22Rv1 (cell line): ENCODE data around the gene S1PR2.
"Not testable (repeated sequence)": the region's sequence is repeated elsewhere in the genome, so short reads cannot be mapped to it uniquely, and the experiment has no call there.

Source experiments
- H3K27ac ChIP-seq: fragments of 450-650 bp; 2 replicates; pipeline ENCODE4 v1.5.1; 2017
- ZFX ChIP-seq: fragments of 450-650 bp; IDR thresholded peaks from 2 replicates; pipeline ENCODE4 v1.6.1; 2017; ENCODE audit warnings: antibody characterized with exemption, borderline replicate concordance
- TF ChIP-seq, protein P1 (sequence below): fragments of 450-650 bp; IDR thresholded peaks from 2 replicates; pipeline ENCODE4 v1.5.1; 2017; ENCODE audit warnings: mild to moderate bottlenecking

S1PR2 gene

DNA sequence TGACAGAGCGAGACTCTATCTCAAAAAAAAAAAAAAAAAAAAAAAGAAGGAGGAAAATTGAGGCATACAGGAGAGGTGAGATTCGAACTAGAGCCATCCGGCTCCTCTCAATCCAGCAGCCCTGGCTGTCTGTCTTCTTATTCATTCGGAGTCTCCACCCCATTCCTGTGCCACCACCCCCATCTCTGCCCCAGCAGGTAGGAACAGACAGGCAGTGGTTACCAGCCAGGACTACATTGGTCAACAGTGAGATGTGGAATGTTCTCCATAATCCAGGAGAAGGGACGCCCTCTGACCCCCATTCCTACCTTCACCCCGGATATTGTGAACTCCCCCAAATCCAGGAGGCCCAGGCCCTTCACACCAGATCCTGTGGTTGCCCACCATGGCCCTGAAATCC, 6.6 kb upstream of the S1PR2 start:
- no peak overlapping the region for H3K27ac ChIP-seq
- TF ChIP-seq, protein P1, sequence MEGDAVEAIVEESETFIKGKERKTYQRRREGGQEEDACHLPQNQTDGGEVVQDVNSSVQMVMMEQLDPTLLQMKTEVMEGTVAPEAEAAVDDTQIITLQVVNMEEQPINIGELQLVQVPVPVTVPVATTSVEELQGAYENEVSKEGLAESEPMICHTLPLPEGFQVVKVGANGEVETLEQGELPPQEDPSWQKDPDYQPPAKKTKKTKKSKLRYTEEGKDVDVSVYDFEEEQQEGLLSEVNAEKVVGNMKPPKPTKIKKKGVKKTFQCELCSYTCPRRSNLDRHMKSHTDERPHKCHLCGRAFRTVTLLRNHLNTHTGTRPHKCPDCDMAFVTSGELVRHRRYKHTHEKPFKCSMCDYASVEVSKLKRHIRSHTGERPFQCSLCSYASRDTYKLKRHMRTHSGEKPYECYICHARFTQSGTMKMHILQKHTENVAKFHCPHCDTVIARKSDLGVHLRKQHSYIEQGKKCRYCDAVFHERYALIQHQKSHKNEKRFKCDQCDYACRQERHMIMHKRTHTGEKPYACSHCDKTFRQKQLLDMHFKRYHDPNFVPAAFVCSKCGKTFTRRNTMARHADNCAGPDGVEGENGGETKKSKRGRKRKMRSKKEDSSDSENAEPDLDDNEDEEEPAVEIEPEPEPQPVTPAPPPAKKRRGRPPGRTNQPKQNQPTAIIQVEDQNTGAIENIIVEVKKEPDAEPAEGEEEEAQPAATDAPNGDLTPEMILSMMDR = no peak
- no peak for TF ChIP-seq ZFX

DNA sequence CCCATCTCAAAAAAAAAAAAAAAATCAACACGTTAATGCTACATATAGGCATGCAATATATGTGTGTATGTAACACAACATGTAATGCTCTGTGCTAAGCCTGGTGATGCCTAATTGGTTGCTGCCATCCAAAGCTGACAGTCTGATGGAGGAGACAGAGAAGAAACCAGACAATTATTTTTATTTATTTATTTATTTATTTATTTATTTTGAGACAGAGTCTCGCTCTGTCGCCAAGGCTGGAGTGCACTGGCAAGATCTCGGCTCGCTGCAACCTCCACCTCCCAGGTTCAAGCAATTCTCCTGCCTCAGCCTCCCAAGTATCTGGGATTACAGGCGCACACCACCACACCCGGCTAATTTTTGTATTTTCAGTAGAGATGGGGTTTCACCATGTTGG, 4.3 kb upstream of the S1PR2 start:
- not testable (repeated sequence) for H3K27ac ChIP-seq

DNA sequence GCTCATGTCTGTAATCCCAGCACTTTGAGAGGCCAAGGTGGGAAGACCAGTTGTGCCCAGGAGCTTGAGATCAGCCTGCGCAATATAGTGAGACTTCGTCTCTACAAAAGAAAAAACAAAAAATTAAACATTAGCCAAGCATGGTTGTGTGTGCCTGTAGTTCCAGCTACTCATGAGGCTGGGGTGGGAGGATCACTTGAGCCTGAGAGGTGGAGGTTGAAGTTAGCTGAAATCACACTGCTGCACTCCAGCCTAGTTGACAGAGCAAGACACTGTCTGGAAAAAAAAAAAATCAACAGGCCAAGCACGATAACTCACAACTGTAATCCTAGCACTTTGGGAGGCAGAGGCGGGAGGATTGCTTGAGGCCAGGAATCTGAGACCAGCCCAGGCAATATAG, 3.9 kb upstream of the S1PR2 start:
- no peak overlapping the region for H3K27ac ChIP-seq
- no peak for TF ChIP-seq ZFX

DNA sequence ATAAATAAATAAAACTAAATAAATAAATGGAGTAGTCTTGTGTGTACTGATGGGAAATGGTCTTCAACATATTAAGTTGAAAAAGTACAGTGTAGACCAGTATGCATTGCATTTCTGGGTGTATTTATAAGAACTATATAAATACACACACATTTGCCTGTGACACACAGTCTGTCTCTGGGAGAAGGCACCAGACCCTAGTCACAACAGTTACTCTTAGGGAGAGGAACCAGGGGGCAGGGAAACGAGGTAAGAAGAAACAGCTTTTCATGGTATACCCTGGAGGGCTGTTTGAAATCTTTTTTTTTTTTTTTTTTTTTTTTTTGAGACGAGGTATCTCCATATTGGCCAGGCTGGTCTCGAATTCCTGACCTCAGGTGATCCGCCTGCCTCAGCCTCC, 2.8 kb upstream of the S1PR2 start:
- TF ChIP-seq, protein P1 = no peak
- TF ChIP-seq ZFX = no peak
- H3K27ac ChIP-seq = no peak overlapping the region

DNA sequence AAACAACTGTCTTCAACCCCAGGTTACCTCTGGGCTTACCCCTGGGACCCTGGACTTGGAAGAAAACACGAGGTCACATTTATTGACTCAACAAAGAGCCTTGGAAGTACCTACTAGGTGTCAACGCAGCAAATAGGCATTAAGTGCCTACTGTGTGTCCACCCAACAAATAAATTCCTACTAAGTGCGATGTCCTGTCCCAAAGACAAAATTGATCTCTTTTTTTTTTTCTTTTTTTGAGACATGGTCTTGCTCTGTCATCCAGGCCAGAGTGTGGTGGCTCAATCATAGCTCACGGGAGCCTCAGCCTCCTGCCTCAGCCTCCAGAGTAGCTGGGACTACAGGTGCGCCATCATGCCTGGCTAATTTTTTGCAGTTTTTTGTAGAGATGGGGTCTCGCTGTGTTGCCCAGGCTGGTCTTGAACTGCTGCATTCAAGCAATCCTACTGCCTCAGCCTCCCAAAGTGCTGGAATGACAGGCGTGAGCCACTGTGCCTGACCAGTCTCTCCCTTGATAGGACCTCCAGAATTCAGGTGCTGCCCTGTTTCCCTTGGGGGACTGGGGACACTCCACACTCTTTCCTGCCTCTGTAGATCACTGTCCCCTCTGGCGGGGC, 589 bp upstream of the S1PR2 start:
- TF ChIP-seq ZFX = no peak
- TF ChIP-seq, protein P1 = no peak

DNA sequence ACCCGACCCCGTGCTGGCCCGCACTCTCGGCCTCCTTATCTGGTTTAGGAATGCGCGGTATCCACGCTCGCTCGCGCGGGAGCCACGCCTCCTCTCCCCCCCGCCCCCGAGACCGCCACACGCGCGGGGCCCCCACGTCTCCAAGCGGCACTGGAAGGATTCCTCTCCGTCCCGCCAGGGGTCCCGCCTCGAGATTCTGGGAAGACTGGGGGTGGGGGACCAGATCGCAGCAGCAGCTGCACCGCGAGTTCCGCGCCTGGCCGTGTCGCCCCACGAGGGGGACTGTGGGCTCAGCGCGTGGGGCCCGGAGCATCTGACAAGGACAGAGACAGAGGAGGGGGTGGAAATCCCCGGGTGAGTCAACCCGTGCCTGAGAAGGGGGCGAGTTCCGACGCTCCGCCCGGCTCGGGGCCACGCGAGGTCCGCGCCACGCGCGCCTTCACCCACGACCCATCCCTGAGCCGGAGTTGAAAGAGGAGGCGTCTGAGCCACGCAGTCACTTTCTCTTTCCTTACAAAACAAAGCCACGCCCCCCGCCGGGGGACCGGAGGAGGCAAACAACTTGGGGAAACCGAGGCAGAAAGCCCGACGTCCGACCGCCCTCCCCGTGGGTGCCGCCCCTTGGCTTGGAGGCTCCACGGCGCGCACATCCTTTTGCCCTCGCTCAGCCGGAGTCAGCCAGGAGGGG, 814 bp downstream of the S1PR2 start:
- TF ChIP-seq ZFX = no peak
- TF ChIP-seq, protein P1 = no peak
- H3K27ac ChIP-seq = no peak overlapping the region

More for the DNA sequence above, 589 bp upstream of the S1PR2 start:
- H3K27ac ChIP-seq = no peak overlapping the region

DNA sequence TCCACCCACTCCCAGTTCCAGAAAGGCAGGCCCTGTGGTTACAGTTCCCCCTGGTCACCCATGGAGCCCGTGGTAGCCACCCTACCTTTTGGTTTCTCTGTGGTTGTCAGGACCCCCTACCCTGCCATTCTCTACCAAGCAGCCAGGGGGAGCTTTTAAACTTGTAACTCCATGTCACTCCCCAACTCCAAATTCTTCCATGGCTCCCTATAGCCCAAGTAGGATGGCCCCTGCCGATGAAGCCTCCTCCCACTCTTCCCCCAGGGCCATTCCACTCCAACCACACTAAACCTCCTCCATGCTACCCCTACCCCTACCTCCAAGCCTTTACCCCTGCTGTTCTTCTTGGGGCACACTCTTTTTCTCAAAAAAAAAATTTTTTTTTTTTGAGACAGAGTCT, 2.2 kb downstream of the S1PR2 start:
- TF ChIP-seq, protein P1 = peak; percentile 33; the same call in 1 of the 2 replicates
- TF ChIP-seq ZFX = no peak
- no peak overlapping the region for H3K27ac ChIP-seq

DNA sequence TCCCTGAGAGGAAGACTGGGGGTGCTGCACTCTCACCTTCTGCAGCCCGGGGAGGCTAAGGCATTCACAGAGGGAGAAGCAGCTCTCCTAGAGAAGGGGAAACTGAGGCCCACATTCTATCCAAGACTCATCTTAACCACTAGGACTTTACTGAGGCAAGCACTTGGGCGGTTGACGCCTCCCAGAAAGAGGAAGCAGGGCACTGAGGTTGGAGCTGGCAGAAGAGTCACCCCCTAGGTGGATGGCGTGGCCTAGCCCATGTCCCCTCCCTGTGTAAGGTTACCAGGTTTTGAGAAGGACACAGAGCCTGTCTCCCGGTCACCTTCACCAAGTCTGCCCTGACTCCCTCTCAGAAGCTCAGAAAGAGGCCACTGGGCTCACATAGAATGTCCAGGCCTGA, 2.7 kb downstream of the S1PR2 start:
- TF ChIP-seq, protein P1 = no peak
- TF ChIP-seq ZFX = no peak
- no peak overlapping the region for H3K27ac ChIP-seq
